GM21528 (cell line): ENCODE measurements around the gene HOXD8.

ENCODE experiments used
- ATAC-seq: cut with Tn5 transposase; IDR thresholded peaks from one replicate; pipeline ENCODE4 v1.9.1; 2021; ENCODE audit warnings: mild to moderate bottlenecking, moderate library complexity; ENCODE audit not compliant: unreplicated experiment, low FRiP score

The HOXD8 gene

DNA sequence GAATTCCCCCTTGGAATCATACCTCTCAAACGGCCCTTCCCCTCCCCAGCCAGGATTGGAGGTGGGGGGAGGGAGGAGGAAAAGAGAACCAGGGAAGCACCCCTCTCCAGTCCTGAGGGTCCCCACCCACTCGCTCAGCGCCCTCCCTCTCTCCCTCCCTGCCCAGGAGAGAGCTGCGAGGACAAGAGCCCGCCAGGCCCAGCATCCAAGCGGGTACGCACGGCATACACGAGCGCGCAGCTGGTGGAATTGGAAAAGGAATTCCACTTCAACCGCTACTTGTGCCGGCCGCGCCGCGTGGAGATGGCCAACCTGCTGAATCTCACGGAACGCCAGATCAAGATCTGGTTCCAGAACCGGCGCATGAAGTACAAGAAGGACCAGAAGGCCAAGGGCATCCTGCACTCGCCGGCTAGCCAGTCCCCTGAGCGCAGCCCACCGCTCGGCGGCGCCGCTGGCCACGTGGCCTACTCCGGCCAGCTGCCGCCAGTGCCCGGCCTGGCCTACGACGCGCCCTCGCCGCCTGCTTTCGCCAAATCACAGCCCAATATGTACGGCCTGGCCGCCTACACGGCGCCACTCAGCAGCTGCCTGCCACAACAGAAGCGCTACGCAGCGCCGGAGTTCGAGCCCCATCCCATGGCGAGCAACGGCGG, 42.0 kb downstream of the HOXD8 start:
- no peak for ATAC-seq

DNA sequence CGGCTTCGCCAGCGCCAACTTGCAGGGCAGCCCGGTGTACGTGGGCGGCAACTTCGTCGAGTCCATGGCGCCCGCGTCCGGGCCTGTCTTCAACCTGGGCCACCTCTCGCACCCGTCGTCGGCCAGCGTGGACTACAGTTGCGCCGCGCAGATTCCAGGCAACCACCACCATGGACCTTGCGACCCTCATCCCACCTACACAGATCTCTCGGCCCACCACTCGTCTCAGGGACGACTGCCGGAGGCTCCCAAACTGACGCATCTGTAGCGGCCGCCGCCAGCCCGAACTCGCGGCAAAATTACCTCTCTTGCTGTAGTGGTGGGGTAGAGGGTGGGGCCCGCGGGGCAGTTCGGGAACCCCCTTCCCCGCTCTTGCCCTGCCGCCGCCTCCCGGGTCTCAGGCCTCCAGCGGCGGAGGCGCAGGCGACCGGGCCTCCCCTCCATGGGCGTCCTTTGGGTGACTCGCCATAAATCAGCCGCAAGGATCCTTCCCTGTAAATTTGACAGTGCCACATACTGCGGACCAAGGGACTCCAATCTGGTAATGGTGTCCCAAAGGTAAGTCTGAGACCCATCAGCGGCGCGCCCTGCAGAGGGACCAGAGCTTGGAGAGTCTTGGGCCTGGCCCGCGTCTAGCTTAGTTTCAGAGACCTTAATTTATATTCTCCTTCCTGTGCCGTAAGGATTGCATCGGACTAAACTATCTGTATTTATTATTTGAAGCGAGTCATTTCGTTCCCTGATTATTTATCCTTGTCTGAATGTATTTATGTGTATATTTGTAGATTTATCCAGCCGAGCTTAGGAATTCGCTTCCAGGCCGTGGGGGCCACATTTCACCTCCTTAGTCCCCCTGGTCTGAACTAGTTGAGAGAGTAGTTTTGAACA, 42.7 kb downstream of the HOXD8 start:
- ATAC-seq, result no peak

DNA sequence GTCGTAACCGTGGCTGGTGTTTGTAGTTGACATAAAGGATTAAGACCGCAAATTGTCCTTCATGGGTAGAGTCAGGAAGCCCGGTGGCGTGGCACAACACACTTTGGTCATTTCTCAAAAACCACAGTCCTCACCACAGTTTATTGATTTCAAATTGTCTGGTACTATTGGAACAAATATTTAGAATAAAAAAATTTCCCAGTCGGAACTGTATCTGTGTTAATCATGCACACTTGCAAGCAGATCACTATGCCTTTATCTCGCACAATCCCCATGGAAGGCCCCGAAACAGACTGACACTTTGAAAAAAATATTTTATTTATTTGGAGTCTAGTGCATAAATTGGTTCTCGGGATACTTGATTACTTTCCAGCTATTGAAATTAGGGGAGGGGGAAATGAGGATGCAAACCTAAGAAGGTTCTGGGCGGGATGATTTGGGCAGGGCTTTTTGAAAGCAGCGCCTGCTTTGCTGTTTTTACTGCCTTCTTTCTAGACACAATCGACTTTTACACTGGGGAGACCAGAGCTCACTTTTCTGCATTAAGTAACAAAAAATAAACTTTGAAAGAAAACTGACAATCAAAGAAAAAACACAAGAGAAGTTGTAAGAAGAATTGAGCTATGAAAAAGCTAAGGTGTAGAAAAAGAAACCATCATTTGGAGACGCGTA, 43.5 kb downstream of the HOXD8 start:
- ATAC-seq, result no peak

DNA sequence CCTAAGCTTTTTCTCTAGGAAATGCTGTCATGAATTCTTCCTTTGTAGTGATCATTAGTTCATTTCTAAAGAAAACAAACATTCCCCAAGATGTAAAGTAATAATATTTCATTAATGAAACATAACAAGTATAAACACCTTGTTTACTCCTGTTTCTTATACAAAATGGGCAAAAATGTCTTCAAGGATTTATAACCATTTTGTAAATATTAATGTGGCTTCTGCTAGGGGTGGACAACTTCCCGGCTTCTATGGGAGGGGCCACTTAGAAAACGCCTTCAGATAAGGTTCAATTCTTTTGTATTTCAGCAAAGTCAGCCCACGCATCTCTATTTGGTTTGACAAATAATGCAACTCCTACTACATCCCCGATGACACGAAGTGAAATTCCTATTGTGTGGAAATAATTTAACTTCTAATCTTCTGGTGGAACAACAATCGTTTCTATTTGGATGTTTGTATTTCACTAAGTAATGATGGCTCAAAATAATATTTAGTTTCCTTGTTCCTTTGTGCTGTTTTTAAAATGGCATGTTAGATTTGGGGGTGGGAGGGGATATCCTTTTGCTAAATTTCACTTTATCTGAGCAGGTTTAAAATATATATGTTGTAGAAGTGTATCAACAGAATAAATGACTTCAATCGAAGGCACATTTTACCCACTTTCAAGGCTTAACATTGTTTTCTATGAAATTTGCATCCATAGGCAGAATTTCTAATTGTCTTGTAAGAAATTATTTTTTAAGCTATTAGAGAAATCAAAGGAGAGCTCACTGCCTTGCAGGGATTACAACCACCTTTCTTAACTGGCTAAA, 44.3 kb downstream of the HOXD8 start:
- ATAC-seq, result no peak

DNA sequence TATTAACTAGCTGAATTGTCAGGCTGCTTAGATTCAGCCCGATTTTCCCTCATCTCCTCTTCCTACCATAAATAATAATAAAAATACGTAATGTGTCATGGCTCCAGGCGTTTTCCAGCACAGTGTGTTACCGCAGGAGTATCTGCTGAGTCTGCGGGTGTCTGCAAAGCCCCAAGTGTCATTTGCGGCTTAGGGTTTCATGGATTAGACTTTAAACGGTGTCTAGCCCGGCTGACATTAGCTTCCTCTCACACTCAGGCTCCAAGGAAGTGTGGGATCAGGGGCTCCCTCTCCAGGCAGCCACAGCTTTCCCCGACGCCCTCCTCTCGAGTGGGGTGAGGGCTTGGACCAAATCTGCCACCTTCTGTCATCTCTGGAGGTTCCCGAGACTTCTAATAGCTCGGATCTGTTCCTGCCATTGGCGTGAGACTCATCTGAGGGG, 44.9 kb downstream of the HOXD8 start:
- ATAC-seq, result no peak

DNA sequence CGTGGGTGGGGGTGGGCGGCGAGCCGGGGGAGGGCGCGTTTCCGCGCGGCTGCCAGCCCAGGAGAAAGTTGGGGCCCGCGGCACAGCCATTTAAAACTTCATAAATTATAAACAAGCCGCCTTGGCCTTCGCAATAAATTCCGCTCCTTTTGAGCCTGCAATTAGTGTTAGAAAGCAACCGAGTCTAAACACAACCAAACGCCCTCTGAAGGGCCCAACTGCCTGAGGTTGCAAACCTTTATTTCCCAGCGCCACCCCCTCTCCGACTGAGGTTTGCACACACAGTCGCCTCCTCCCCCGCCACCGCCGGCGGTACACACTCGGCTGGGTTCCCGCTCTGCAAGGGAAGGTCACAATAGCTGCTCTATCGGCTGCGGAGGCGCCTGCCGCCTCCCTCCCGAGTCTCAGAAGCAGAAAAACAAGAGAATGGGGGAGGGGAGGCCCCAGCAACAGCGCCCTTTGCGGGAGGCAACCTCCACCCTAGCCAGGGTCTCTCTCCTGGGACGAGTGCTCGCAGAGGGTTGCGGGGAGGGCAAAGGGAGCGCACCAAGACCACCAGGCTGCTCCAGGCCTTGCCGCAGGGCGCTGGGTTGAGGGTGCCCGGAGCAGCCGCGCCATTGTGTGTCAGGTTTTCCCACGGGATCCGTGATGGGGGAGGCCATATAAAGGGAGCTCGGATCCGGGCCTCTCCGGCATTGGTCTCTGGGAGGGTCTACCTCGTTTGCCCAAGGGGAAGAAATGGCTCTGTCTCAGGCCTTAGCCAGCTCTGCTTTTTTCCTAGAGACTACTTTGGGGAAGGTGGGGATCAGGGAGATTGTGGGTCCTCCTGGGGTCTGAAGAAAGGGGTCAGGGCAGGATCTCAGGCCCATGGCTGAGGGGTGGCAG, 45.6 kb downstream of the HOXD8 start:
- ATAC-seq, result no peak

DNA sequence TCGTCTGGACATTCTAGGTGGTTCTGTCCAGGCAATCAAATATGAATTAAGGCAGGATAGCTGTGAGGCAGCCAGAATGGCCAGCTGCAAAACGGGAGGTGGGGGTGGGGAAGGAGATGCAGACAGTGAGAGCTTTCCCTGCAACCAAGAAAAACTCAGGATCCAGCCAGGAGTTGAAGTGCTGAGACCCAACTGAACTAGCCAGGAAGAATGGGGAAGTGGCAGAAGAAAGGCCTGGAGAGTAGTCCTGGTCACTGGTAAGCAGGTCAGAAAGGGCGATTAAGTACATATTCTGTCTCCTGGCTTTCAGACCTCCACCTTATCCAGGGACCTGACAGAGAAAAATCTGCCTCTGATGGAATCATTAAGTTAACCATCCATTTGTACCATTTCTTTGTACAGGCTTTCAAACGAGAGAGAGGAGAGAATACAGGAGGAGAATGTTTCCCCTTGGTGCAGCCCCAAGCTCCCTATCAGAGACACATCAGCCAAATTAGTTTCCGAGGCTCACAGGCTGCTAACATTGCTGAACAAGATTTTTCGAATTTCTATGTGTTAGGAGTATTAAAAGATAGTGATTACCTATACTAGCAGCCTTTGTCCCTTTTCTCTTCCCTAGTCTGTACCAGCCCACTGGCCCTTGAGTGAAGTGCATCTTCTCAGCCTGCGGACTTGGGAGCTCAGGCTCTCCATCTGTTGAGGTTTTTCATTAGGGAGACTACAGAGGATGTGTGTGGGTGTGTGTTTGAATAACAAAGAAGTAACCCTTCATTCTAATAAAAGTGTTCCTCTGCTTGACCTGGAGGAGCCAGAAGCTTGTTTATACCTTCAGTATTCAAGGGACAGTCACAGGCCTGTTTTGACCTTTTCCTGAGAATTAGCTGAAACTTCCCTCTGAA, 46.5 kb downstream of the HOXD8 start:
- ATAC-seq, result no peak

DNA sequence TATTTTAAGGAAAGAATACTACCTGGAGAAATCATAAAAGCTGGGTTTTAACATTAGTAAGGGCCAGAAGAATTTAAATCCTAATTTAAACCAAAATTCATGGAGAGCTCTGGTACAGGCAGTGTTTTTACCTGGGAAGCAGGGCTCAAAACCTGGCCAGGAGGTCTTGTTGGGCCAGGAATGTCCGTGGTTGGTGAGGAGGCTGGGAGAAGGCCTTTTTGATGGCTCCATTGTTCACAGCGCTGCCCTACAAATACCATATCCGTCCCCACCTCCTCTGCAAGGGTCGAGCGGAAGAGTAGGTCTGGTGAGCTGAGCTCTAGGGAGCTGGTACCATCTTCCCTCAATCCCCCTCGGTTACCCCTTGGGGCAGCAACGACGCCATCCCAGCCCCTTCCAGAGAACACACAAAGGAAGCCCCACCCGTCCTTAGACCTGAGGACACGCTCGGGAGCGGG, 48.1 kb downstream of the HOXD8 start:
- no peak for ATAC-seq

DNA sequence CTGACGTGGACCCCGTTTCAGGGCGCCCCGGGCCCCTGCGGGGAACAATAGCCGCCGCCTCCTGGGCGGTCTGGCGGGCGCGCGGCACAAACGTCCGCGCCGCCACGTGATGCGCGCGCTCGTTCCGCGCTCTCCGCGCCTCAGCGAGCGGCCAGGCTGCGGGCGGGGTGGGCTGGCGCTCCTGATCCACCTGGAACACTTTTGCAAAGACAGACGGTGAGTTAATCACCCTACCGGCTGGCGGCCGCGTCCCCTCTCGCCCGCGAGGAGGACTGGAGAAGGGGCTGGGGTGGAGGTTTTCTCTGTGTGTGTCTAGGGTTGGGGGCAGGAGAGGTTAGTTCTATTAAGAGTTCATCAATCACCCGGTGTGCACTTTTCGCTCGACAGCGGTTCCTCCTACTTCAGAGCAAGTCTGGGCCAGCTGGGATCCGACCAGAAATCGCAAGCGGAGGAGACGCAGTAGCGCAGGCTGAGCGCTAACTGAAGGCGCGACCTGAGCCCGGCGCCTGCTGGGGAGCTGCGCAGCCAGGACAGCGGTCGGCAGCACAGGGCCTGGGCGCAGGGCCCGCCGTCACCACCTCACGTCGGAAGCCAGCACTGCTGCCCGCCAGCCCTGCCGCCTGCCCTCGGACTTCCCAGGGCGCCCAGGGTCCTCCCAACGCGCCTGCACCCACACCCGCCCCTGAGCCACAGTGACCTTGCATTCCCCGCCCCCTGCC, 48.7 kb downstream of the HOXD8 start:
- no peak for ATAC-seq

DNA sequence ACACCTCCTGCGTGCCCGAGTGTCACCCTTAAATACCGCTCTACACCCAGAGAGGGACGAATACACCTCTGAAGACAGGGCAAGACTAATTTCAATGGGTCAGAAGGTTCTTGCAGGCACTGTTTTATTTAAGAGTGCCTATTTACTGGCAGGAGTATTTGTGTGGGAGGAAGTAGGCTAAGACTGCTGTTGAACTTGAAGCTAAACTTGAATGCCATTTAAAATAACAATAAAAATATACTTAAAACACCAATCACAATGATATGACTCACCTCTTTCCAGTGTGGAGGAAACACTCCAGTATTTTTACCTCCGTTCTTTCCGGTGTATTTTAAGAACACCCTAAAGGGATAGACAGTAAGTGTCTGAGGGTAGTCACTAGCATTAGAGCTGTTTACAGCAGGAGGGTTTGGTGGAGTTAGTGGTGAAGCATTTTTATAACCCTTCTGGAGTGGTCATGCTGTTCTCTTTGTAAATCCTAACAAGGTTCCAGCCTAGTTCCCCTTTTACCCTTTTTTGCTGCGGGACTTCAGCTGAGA, 49.3 kb downstream of the HOXD8 start:
- no peak for ATAC-seq

DNA sequence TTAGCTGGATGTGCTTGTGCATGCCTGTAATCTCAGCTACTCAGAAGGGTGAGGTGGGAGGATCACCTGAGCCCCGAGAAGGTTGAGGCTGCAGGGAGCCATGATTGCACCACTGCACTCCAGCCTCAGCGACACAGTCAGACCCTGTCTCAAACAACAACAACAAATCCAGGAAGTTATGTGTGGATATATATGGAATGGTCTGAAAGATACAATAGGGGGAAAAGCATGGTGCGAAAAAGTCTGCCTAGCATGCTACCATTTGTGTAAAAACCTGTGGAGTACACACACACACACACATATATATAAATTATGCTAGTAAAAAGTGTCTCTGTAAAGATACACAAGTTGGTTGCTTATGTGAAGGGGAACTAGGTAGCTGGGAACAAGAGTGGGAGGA, 52.0 kb downstream of the HOXD8 start:
- no peak for ATAC-seq
